Natural killer cell (primary cell): ENCODE measurements around the gene RRAS. TPM values are rescaled to one million over a fixed set of nuclear protein-coding genes. Genes with fewer than 3 reads are reported as not detected.

Experiments used
- ATAC-seq, 3 donors: fragments of 150-1000 bp in 2 of 3; fragments of 200-7000 bp in 1 of 3; cut with Tn5 transposase; 1 replicate in 1 of 3; 2 replicates in 2 of 3; pipeline ENCODE4 v1.10.0; 2021; ENCODE audit warnings: mild to moderate bottlenecking in 2 of 3, moderate library complexity in 2 of 3
- DNase-seq, 2 donors: peaks; one replicate each; pipeline versions ENCODE4 v3.0.0 to v3.0.0-alpha.2; 2013 to 2021; ENCODE audit warnings: mixed read lengths in 1 of 2
- H3K27ac ChIP-seq: one replicate; pipeline ENCODE4 v1.5.1; 2013; ENCODE audit warnings: mild to moderate bottlenecking, low read length
- H3K27me3 ChIP-seq: one replicate; pipeline ENCODE4 v1.6.1; 2013; ENCODE audit warnings: low read length; ENCODE audit not compliant: control insufficient read depth, insufficient read depth
- H3K36me3 ChIP-seq: one replicate; pipeline ENCODE4 v1.6.1; 2013; ENCODE audit warnings: low read length; ENCODE audit not compliant: control insufficient read depth, insufficient read depth
- H3K4me1 ChIP-seq: one replicate; pipeline ENCODE4 v1.6.1; 2013; ENCODE audit warnings: low read length; ENCODE audit not compliant: control insufficient read depth, insufficient read depth
- H3K4me3 ChIP-seq: one replicate; pipeline ENCODE4 v1.5.1; 2013; ENCODE audit warnings: low read length
- H3K9me3 ChIP-seq: one replicate; pipeline ENCODE4 v1.6.1; 2013; ENCODE audit warnings: low read length; ENCODE audit not compliant: control insufficient read depth, insufficient read depth
- H3K27ac Mint-ChIP-seq, 2 donors: one replicate each; pipeline ENCODE4 v1.8.0; 2022; ENCODE audit warnings: mild to moderate bottlenecking in 2 of 2, mixed read lengths in 2 of 2, moderate library complexity in 1 of 2
- H3K27me3 Mint-ChIP-seq, 2 donors: one replicate each; pipeline ENCODE4 v1.8.0; 2022; ENCODE audit warnings: low read depth in 2 of 2, mixed read lengths in 2 of 2
- H3K36me3 Mint-ChIP-seq: one replicate; pipeline ENCODE4 v1.8.0; 2022; ENCODE audit warnings: mixed read lengths
- H3K4me1 Mint-ChIP-seq, 2 donors: one replicate each; pipeline ENCODE4 v1.8.0; 2022; ENCODE audit warnings: mixed read lengths in 2 of 2
- H3K4me3 Mint-ChIP-seq: one replicate; pipeline ENCODE4 v1.8.0; 2022; ENCODE audit warnings: mild to moderate bottlenecking, moderate library complexity, mixed read lengths
- H3K9me3 Mint-ChIP-seq, 2 donors: one replicate each; pipeline ENCODE4 v1.8.0; 2022; ENCODE audit warnings: mixed read lengths in 2 of 2
- WGBS: methylation state at CpG from one replicate; pipeline ENCODE4 v1.1.7; 2013; ENCODE audit warnings: missing lambda C conversion rate; ENCODE audit not compliant: insufficient coverage; 5-methylcytosine and 5-hydroxymethylcytosine counted together
- intact Hi-C: fragments of 100-400 bp; cut with micrococcal nuclease; formaldehyde crosslinking; loops from one replicate; pipeline ENCODE4 v1.14.2; 2022
- total RNA-seq, 4 donors: library from RNA; stranded (reverse); fragments of 120-200 nt in 1 of 4; gene quantifications; one replicate each; pipeline versions ENCODE4 v1.2.3 to v1.2.4, GENCODE V29; 2013 to 2022
- TF ChIP-seq, protein P1 (sequence below): fragments of 200-600 bp; IDR thresholded peaks from one replicate; pipeline ENCODE4 v1.8.0; 2022; ENCODE audit warnings: antibody characterized with exemption

RRAS gene
- total RNA-seq, 3 donors from 2014 or later (not counting 1 experiment from before 2014, with no cell fraction given), result 2.0 to 7.7 (median 5.9) TPM

DNA sequence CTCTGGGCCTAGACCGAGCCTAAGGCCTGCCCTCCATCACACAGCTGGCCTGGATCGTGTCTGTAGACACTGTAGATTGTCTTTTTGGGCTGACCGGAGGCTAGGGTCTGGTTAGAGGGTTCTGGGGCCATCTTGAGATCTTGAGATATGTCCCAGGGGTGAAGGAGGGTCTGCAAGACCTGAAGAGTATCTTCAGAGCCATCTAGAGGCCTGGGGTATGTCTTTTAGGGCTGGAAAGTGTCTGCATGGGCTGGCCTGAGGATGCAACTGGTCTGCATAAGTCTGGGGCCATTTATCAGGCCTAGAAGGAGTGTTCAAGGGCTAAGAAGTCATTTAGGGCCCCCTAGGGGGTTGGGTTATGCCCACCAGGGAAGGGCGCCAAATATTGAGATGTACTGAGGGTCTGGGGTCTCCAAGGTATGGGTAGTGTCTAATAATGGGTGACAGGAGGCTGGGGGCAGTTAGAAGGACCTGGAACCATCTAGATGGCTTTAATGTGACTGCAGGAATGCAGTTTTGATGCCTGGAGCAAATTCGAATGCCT, 2.6 kb upstream of the RRAS start:
- no peaks in the 10 kb centered on the region for H3K27me3 ChIP-seq
- Mint-ChIP-seq H3K4me1 (peaks cover 45 to 67% of the 10 kb centered on the region in 2 donors), H3K4me3 (peak overlapping the region; percentile 93), H3K27me3 (no peaks in the 10 kb centered on the region), H3K27ac (peak overlapping the region; percentile 96 to 100), H3K9me3 (no peaks in the 10 kb centered on the region), H3K36me3 (no peaks in the 10 kb centered on the region)
- H3K36me3 ChIP-seq, result peaks cover 13% of the 10 kb centered on the region
- H3K4me3 ChIP-seq, result peak overlapping the region; percentile 84
- WGBS, result 19% methylated on average over 5 of the region's 5 CpGs
- H3K4me1 ChIP-seq, result peaks cover 44% of the 10 kb centered on the region
- no peak for ATAC-seq
- H3K9me3 ChIP-seq, result no peaks in the 10 kb centered on the region
- H3K27ac ChIP-seq, result peak overlapping the region; percentile 88
- TF ChIP-seq, protein P1, sequence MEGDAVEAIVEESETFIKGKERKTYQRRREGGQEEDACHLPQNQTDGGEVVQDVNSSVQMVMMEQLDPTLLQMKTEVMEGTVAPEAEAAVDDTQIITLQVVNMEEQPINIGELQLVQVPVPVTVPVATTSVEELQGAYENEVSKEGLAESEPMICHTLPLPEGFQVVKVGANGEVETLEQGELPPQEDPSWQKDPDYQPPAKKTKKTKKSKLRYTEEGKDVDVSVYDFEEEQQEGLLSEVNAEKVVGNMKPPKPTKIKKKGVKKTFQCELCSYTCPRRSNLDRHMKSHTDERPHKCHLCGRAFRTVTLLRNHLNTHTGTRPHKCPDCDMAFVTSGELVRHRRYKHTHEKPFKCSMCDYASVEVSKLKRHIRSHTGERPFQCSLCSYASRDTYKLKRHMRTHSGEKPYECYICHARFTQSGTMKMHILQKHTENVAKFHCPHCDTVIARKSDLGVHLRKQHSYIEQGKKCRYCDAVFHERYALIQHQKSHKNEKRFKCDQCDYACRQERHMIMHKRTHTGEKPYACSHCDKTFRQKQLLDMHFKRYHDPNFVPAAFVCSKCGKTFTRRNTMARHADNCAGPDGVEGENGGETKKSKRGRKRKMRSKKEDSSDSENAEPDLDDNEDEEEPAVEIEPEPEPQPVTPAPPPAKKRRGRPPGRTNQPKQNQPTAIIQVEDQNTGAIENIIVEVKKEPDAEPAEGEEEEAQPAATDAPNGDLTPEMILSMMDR, result no peak
- no peak for DNase-seq
- intact Hi-C loops, result loop anchor here (1.0 to 5.0 kb wide), 2 partner anchors 22 to 1005 kb away; partner anchors contain the start of gene DBP

DNA sequence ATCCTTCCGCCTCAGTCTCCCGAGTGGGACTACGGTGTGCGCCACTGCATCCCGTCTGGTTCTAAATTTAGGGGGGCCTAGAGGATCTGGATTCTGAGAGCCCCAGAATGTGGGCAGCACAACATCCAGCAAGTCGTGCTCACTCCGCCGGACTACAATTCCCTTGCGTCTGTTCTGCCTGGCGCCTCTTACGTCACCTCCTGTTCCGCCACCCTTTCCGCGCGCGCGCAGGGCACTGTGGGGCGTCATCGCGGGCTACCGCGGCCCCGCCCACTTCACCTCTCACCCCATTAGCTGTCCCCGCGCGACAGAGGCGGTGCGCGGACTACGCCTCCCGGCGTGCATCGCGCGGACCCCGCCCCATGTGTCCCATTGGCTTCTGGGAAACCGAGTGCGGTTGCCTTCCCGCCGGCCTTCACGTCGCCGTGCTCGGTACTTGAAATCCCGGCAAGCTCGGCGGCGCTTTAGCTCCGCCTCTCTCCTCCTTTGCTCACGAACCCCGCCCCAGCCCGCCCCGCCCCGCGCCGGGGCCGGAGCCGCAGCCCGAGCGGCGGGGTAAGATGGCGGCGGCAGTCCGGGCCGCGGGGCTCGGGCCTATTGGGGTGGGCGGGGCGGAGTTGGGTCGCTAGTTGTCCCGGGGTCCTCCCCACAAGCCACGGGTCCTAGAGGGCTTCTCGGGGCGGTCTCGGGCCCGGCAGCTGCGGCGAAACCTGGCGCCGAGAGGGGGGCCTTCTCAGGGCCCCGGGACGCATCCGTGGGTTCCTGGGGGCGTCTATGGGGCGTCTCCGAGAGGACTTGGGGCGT, 1.9 kb upstream of the RRAS start, which contains the start of gene SCAF1:
TSS of gene SCAF1 (plus strand) at position 522 of the 804 bp plus-strand sequence. CDS start 2,818 bp downstream, outside the sequence.
- intact Hi-C loops, result loop anchor here (1.0 to 5.0 kb wide), 5 partner anchors 22 to 1005 kb away; partner anchors contain the start of genes AKT1S1, ALDH16A1, DBP and NOSIP
- H3K27ac ChIP-seq, result peak within 1 kb of the TSS; percentile 88
- ATAC-seq (peak; percentile 66 to 87 (median 72)), DNase-seq (peak; percentile 99 to 100)
- Mint-ChIP-seq H3K27ac (peak within 1 kb of the TSS; percentile 96 to 100), H3K27me3 (no peaks in the 10 kb centered on the region), H3K9me3 (no peaks in the 10 kb centered on the region), H3K36me3 (no peaks in the 10 kb centered on the region), H3K4me1 (peaks cover 45 to 69% of the 10 kb centered on the region in 2 donors), H3K4me3 (peak within 1 kb of the TSS; percentile 93)
- WGBS, result under 1% methylated on average over 87 of the region's 87 CpGs
- no peaks in the 10 kb centered on the region for H3K9me3 ChIP-seq
- H3K27me3 ChIP-seq, result no peaks in the 10 kb centered on the region
- TF ChIP-seq, protein P1, result no peak
- H3K36me3 ChIP-seq, result peaks cover 9% of the 10 kb centered on the region
- H3K4me3 ChIP-seq, result peak within 1 kb of the TSS; percentile 84
- H3K4me1 ChIP-seq, result peaks cover 44% of the 10 kb centered on the region

DNA sequence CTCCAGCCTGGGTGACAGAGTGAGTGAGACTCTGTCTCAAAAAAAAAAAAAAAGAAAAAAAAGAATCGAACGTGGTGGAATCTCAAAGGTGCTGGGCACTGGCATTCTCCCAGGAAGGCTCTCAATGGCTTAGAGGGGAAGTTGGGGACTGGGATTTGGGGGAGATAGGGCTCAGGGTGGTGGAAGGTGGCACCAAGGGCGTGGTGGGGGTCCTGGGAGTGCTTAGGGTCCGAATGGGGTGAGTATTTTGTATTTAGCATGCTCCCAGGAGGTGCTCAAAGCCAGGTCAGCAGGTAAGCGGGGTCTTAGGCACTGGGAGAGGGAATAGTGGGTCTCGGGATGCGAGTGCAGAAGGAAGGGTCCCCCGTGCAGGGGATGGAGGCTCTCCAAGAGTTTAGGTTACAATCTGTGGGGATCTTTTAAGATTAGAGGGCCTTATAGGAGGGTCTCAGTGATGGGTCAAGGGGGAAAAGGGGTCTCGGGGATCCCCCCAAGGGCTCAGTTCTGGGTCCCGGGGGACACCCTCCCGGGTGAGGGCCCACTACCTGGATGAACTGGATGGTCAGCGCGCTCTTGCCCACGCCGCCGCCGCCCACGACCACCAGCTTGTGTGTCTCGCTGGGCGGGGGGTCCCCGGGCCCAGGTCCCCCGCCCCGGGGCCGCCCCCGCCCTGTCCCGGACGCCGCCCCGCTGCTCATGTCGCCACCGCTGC, 386 bp downstream of the RRAS start:
- no peaks in the 10 kb centered on the region for H3K36me3 ChIP-seq
- H3K27me3 Mint-ChIP-seq, result no peaks in the 10 kb centered on the region
- no peaks in the 10 kb centered on the region for H3K36me3 Mint-ChIP-seq
- peak overlapping the region; percentile 93 for H3K4me3 Mint-ChIP-seq
- intact Hi-C loops, result loop anchor here (1.0 to 5.0 kb wide), 6 partner anchors 38 to 1002 kb away; partner anchors contain the start of genes AKT1S1, DBP, NOSIP and PRMT1
- no peaks in the 10 kb centered on the region for H3K27me3 ChIP-seq
- peak overlapping the region; percentile 96 to 100 for H3K27ac Mint-ChIP-seq
- TF ChIP-seq, protein P1, result no peak
- H3K4me1 ChIP-seq, result peaks cover 44% of the 10 kb centered on the region
- peak overlapping the region; percentile 41 for H3K27ac ChIP-seq
- H3K9me3 Mint-ChIP-seq, result no peaks in the 10 kb centered on the region
- H3K4me3 ChIP-seq, result peak overlapping the region; percentile 32
- H3K4me1 Mint-ChIP-seq, result peaks cover 44 to 60% of the 10 kb centered on the region in 2 donors
- DNase-seq, result peak in 1 of 2 donors; percentile 42
- 5% methylated on average over 31 of the region's 31 CpGs for WGBS
- H3K9me3 ChIP-seq, result no peaks in the 10 kb centered on the region
- ATAC-seq, result no peak
